Measurements from ENCODE around the gene KIF26A.

Gene KIF26A

GRCh38 chr14:104138098-104138717 lies at the start of gene KIF26A:
TSS of gene KIF26A (plus strand) at chr14:104138587. CDS start at chr14:104138723, 136 bp downstream.
- Histone ChIP-seq H3K4me1 (ENCODE audit: control insufficient read depth, insufficient read depth, low read length) (peaks cover 4% of the 10 kb centered on the region), H3K27ac (ENCODE audit: low read depth, low read length) (no peak within 1 kb of the TSS), H3K9ac (ENCODE audit: low read length) (no peak within 1 kb of the TSS), H3K27me3 (ENCODE audit: control insufficient read depth, insufficient read depth, low read length) (peaks cover 21% of the 10 kb centered on the region), H3K36me3 (ENCODE audit: control insufficient read depth, insufficient read depth, low read length) (no peaks in the 10 kb centered on the region), H3K4me3 (ENCODE audit: low read length) (peak within 1 kb of the TSS; percentile 59)

- peaks cover 16% of the 10 kb centered on the region for H3K27me3 ChIP-seq (ENCODE audit: control insufficient read depth, insufficient read depth, low read length)
- no peak overlapping the region for H3K9ac ChIP-seq (ENCODE audit: low read length)
- H3K27ac ChIP-seq (ENCODE audit: low read depth, low read length), result no peak overlapping the region
- H3K4me3 ChIP-seq (ENCODE audit: low read length), result no peak overlapping the region
- H3K4me1 ChIP-seq (ENCODE audit: control insufficient read depth, insufficient read depth, low read length), result no peaks in the 10 kb centered on the region
- no peaks in the 10 kb centered on the region for H3K36me3 ChIP-seq (ENCODE audit: control insufficient read depth, insufficient read depth, low read length)
These were observed 48.2 kb upstream of the KIF26A start for GRCh38 chr14:104090071-104090748.

- H3K4me3 ChIP-seq (ENCODE audit: low read length), result no peak overlapping the region
- no peaks in the 10 kb centered on the region for H3K36me3 ChIP-seq (ENCODE audit: control insufficient read depth, insufficient read depth, low read length)
- H3K27me3 ChIP-seq (ENCODE audit: control insufficient read depth, insufficient read depth, low read length), result peaks cover 10% of the 10 kb centered on the region
- no peak overlapping the region for H3K9ac ChIP-seq (ENCODE audit: low read length)
- H3K4me1 ChIP-seq (ENCODE audit: control insufficient read depth, insufficient read depth, low read length), result no peaks in the 10 kb centered on the region
- H3K27ac ChIP-seq (ENCODE audit: low read depth, low read length), result no peak overlapping the region
These were observed 47.1 kb upstream of the KIF26A start for GRCh38 chr14:104091061-104091926.

- Histone ChIP-seq H3K4me1 (ENCODE audit: control insufficient read depth, insufficient read depth, low read length) (no peaks in the 10 kb centered on the region), H3K27me3 (ENCODE audit: control insufficient read depth, insufficient read depth, low read length) (peaks cover 8% of the 10 kb centered on the region), H3K9ac (ENCODE audit: low read length) (no peak overlapping the region), H3K36me3 (ENCODE audit: control insufficient read depth, insufficient read depth, low read length) (no peaks in the 10 kb centered on the region), H3K27ac (ENCODE audit: low read depth, low read length) (no peak overlapping the region), H3K4me3 (ENCODE audit: low read length) (no peak overlapping the region)
These were observed 46.2 kb upstream of the KIF26A start for GRCh38 chr14:104091927-104092771.

GRCh38 chr14:104092931-104093365 lies 45.4 kb upstream of the KIF26A start:
- peaks cover 5% of the 10 kb centered on the region for H3K27me3 ChIP-seq (ENCODE audit: control insufficient read depth, insufficient read depth, low read length)
- no peak overlapping the region for H3K4me3 ChIP-seq (ENCODE audit: low read length)
- H3K36me3 ChIP-seq (ENCODE audit: control insufficient read depth, insufficient read depth, low read length), result no peaks in the 10 kb centered on the region
- no peaks in the 10 kb centered on the region for H3K4me1 ChIP-seq (ENCODE audit: control insufficient read depth, insufficient read depth, low read length)
- H3K9ac ChIP-seq (ENCODE audit: low read length), result no peak overlapping the region
- no peak overlapping the region for H3K27ac ChIP-seq (ENCODE audit: low read depth, low read length)

- Histone ChIP-seq H3K36me3 (ENCODE audit: control insufficient read depth, insufficient read depth, low read length) (no peaks in the 10 kb centered on the region), H3K27me3 (ENCODE audit: control insufficient read depth, insufficient read depth, low read length) (peaks cover 5% of the 10 kb centered on the region), H3K4me1 (ENCODE audit: control insufficient read depth, insufficient read depth, low read length) (no peaks in the 10 kb centered on the region), H3K9ac (ENCODE audit: low read length) (no peak overlapping the region), H3K4me3 (ENCODE audit: low read length) (no peak overlapping the region), H3K27ac (ENCODE audit: low read depth, low read length) (no peak overlapping the region)
These were observed 44.9 kb upstream of the KIF26A start for GRCh38 chr14:104093366-104094055.

- H3K9ac ChIP-seq (ENCODE audit: low read length), result peak overlapping the region; percentile 10
- peaks cover 5% of the 10 kb centered on the region for H3K27me3 ChIP-seq (ENCODE audit: control insufficient read depth, insufficient read depth, low read length)
- no peak overlapping the region for H3K27ac ChIP-seq (ENCODE audit: low read depth, low read length)
- H3K4me3 ChIP-seq (ENCODE audit: low read length), result no peak overlapping the region
- no peaks in the 10 kb centered on the region for H3K4me1 ChIP-seq (ENCODE audit: control insufficient read depth, insufficient read depth, low read length)
- H3K36me3 ChIP-seq (ENCODE audit: control insufficient read depth, insufficient read depth, low read length), result no peaks in the 10 kb centered on the region
These were observed 44.2 kb upstream of the KIF26A start for GRCh38 chr14:104094056-104094708.

- Histone ChIP-seq H3K4me1 (ENCODE audit: control insufficient read depth, insufficient read depth, low read length) (no peaks in the 10 kb centered on the region), H3K4me3 (ENCODE audit: low read length) (no peak overlapping the region), H3K27me3 (ENCODE audit: control insufficient read depth, insufficient read depth, low read length) (peaks cover 5% of the 10 kb centered on the region), H3K27ac (ENCODE audit: low read depth, low read length) (no peak overlapping the region), H3K9ac (ENCODE audit: low read length) (no peak overlapping the region), H3K36me3 (ENCODE audit: control insufficient read depth, insufficient read depth, low read length) (no peaks in the 10 kb centered on the region)
These were observed 43.5 kb upstream of the KIF26A start for GRCh38 chr14:104094709-104095425.

GRCh38 chr14:104095426-104096310 lies 42.7 kb upstream of the KIF26A start:
- no peak overlapping the region for H3K4me3 ChIP-seq (ENCODE audit: low read length)
- H3K27ac ChIP-seq (ENCODE audit: low read depth, low read length), result no peak overlapping the region
- H3K36me3 ChIP-seq (ENCODE audit: control insufficient read depth, insufficient read depth, low read length), result no peaks in the 10 kb centered on the region
- no peaks in the 10 kb centered on the region for H3K4me1 ChIP-seq (ENCODE audit: control insufficient read depth, insufficient read depth, low read length)
- peaks cover 5% of the 10 kb centered on the region for H3K27me3 ChIP-seq (ENCODE audit: control insufficient read depth, insufficient read depth, low read length)
- H3K9ac ChIP-seq (ENCODE audit: low read length), result no peak overlapping the region

- Histone ChIP-seq H3K36me3 (ENCODE audit: control insufficient read depth, insufficient read depth, low read length) (no peaks in the 10 kb centered on the region), H3K27ac (ENCODE audit: low read depth, low read length) (no peak overlapping the region), H3K9ac (ENCODE audit: low read length) (no peak overlapping the region), H3K27me3 (ENCODE audit: control insufficient read depth, insufficient read depth, low read length) (peaks cover 5% of the 10 kb centered on the region), H3K4me3 (ENCODE audit: low read length) (no peak overlapping the region), H3K4me1 (ENCODE audit: control insufficient read depth, insufficient read depth, low read length) (no peaks in the 10 kb centered on the region)
These were observed 42.1 kb upstream of the KIF26A start for GRCh38 chr14:104096318-104096717.
